Measurements from ENCODE around the gene BICRA. TPM values are rescaled to one million over a fixed set of nuclear protein-coding genes. Genes with fewer than 3 reads are reported as not detected.
A peak's percentile ranks its signal among the peaks of the same experiment; 100 is the strongest.

The BICRA gene
- total RNA-seq, 1 experiment from 2014 or later = 23.1 TPM

GRCh38 chr19:47643281-47643680 is 34.3 kb downstream of the BICRA start:
- ChIA-PET POLR2A (ENCODE audit: low non-redundant PET) (no interaction called here), CTCF (no interaction called here)
- BruUV-seq (replicated peaks) = no TSS peak
- Histone ChIP-seq H3K9me3 (ENCODE audit: low read depth, low read length, poor library complexity, severe bottlenecking) (no peaks in the 10 kb centered on the region), H3K36me3 (ENCODE audit: insufficient read depth, low read length, poor library complexity, severe bottlenecking) (peaks cover 7% of the 10 kb centered on the region), H3K4me1 (ENCODE audit: insufficient read depth, low read length, poor library complexity, severe bottlenecking) (peaks cover 8% of the 10 kb centered on the region), H3K4me3 (ENCODE audit: low read depth, low read length, poor library complexity, severe bottlenecking) (no peak overlapping the region), H3K27me3 (replicated peaks; ENCODE audit: insufficient read depth, low read depth, low read length, poor library complexity) (no peaks in the 10 kb centered on the region), H3K27ac (ENCODE audit: low read depth, low read length, poor library complexity, severe bottlenecking) (no peak overlapping the region)
- intact Hi-C loops (cut with micrococcal nuclease; ENCODE audit: unreplicated experiment) = no loop called here
- TF ChIP-seq CTCF (conservative IDR thresholded peaks at IDR 0.05; ENCODE audit: low read depth, low read length) (no peak), EZH2 (IDR thresholded peaks at IDR 0.05; ENCODE audit: borderline replicate concordance, low read depth, low read length, poor library complexity, severe bottlenecking) (no peak)
- DNase-seq (ENCODE audit: low spot score) = no peak

GRCh38 chr19:47644199-47644598 is 35.3 kb downstream of the BICRA start:
- Histone ChIP-seq H3K36me3 (ENCODE audit: insufficient read depth, low read length, poor library complexity, severe bottlenecking) (peaks cover 7% of the 10 kb centered on the region), H3K9me3 (ENCODE audit: low read depth, low read length, poor library complexity, severe bottlenecking) (no peaks in the 10 kb centered on the region), H3K27me3 (replicated peaks; ENCODE audit: insufficient read depth, low read depth, low read length, poor library complexity) (no peaks in the 10 kb centered on the region), H3K27ac (ENCODE audit: low read depth, low read length, poor library complexity, severe bottlenecking) (no peak overlapping the region), H3K4me1 (ENCODE audit: insufficient read depth, low read length, poor library complexity, severe bottlenecking) (peaks cover 5% of the 10 kb centered on the region), H3K4me3 (ENCODE audit: low read depth, low read length, poor library complexity, severe bottlenecking) (no peak overlapping the region)
- ChIA-PET CTCF (no interaction called here), POLR2A (ENCODE audit: low non-redundant PET) (no interaction called here)
- intact Hi-C loops (cut with micrococcal nuclease; ENCODE audit: unreplicated experiment) = no loop called here
- no TSS peak for BruUV-seq (replicated peaks)
- TF ChIP-seq CTCF (conservative IDR thresholded peaks at IDR 0.05; ENCODE audit: low read depth, low read length) = no peak
- no peak for TF ChIP-seq EZH2 (IDR thresholded peaks at IDR 0.05; ENCODE audit: borderline replicate concordance, low read depth, low read length, poor library complexity, severe bottlenecking)
- DNase-seq (ENCODE audit: low spot score) = no peak

GRCh38 chr19:47644743-47645482 is 36.0 kb downstream of the BICRA start:
- CTCF ChIA-PET = no interaction called here
- Histone ChIP-seq H3K9me3 (ENCODE audit: low read depth, low read length, poor library complexity, severe bottlenecking) (no peaks in the 10 kb centered on the region), H3K4me1 (ENCODE audit: insufficient read depth, low read length, poor library complexity, severe bottlenecking) (peaks cover 5% of the 10 kb centered on the region), H3K27ac (ENCODE audit: low read depth, low read length, poor library complexity, severe bottlenecking) (peak overlapping the region; percentile 52), H3K36me3 (ENCODE audit: insufficient read depth, low read length, poor library complexity, severe bottlenecking) (peaks cover 7% of the 10 kb centered on the region), H3K27me3 (replicated peaks; ENCODE audit: insufficient read depth, low read depth, low read length, poor library complexity) (no peaks in the 10 kb centered on the region), H3K4me3 (ENCODE audit: low read depth, low read length, poor library complexity, severe bottlenecking) (no peak overlapping the region)
- POLR2A ChIA-PET (ENCODE audit: low non-redundant PET) = no interaction called here
- DNase-seq (ENCODE audit: low spot score) = peak; percentile 17
- intact Hi-C loops (cut with micrococcal nuclease; ENCODE audit: unreplicated experiment) = no loop called here
- no TSS peak for BruUV-seq (replicated peaks)
- TF ChIP-seq EZH2 (IDR thresholded peaks at IDR 0.05; ENCODE audit: borderline replicate concordance, low read depth, low read length, poor library complexity, severe bottlenecking) (no peak), CTCF (conservative IDR thresholded peaks at IDR 0.05; ENCODE audit: low read depth, low read length) (no peak)
